Natural killer cell (primary cell): ENCODE data around the gene CREG1. TPM values are rescaled to one million over a fixed set of nuclear protein-coding genes. Genes with fewer than 3 reads are reported as not detected.
"Not testable (repeated sequence)": the region's sequence is repeated elsewhere in the genome, so short reads cannot be mapped to it uniquely, and the experiment has no call there.

Source experiments
- ATAC-seq, 3 donors: fragments of 150-1000 bp in 2 of 3; fragments of 200-7000 bp in 1 of 3; cut with Tn5 transposase; 1 replicate in 1 of 3; 2 replicates in 2 of 3; pipeline ENCODE4 v1.10.0; 2021; ENCODE audit warnings: mild to moderate bottlenecking in 2 of 3, moderate library complexity in 2 of 3
- DNase-seq, 2 donors: peaks; one replicate each; pipeline versions ENCODE4 v3.0.0 to v3.0.0-alpha.2; 2013 to 2021; ENCODE audit warnings: mixed read lengths in 1 of 2
- H3K27ac ChIP-seq: one replicate; pipeline ENCODE4 v1.5.1; 2013; ENCODE audit warnings: mild to moderate bottlenecking, low read length
- H3K27me3 ChIP-seq: one replicate; pipeline ENCODE4 v1.6.1; 2013; ENCODE audit warnings: low read length; ENCODE audit not compliant: control insufficient read depth, insufficient read depth
- H3K36me3 ChIP-seq: one replicate; pipeline ENCODE4 v1.6.1; 2013; ENCODE audit warnings: low read length; ENCODE audit not compliant: control insufficient read depth, insufficient read depth
- H3K4me1 ChIP-seq: one replicate; pipeline ENCODE4 v1.6.1; 2013; ENCODE audit warnings: low read length; ENCODE audit not compliant: control insufficient read depth, insufficient read depth
- H3K4me3 ChIP-seq: one replicate; pipeline ENCODE4 v1.5.1; 2013; ENCODE audit warnings: low read length
- H3K9me3 ChIP-seq: one replicate; pipeline ENCODE4 v1.6.1; 2013; ENCODE audit warnings: low read length; ENCODE audit not compliant: control insufficient read depth, insufficient read depth
- H3K27ac Mint-ChIP-seq, 2 donors: one replicate each; pipeline ENCODE4 v1.8.0; 2022; ENCODE audit warnings: mild to moderate bottlenecking in 2 of 2, mixed read lengths in 2 of 2, moderate library complexity in 1 of 2
- H3K27me3 Mint-ChIP-seq, 2 donors: one replicate each; pipeline ENCODE4 v1.8.0; 2022; ENCODE audit warnings: low read depth in 2 of 2, mixed read lengths in 2 of 2
- H3K36me3 Mint-ChIP-seq: one replicate; pipeline ENCODE4 v1.8.0; 2022; ENCODE audit warnings: mixed read lengths
- H3K4me1 Mint-ChIP-seq, 2 donors: one replicate each; pipeline ENCODE4 v1.8.0; 2022; ENCODE audit warnings: mixed read lengths in 2 of 2
- H3K4me3 Mint-ChIP-seq: one replicate; pipeline ENCODE4 v1.8.0; 2022; ENCODE audit warnings: mild to moderate bottlenecking, moderate library complexity, mixed read lengths
- H3K9me3 Mint-ChIP-seq, 2 donors: one replicate each; pipeline ENCODE4 v1.8.0; 2022; ENCODE audit warnings: mixed read lengths in 2 of 2
- WGBS: methylation state at CpG from one replicate; pipeline ENCODE4 v1.1.7; 2013; ENCODE audit warnings: missing lambda C conversion rate; ENCODE audit not compliant: insufficient coverage; 5-methylcytosine and 5-hydroxymethylcytosine counted together
- intact Hi-C: fragments of 100-400 bp; cut with micrococcal nuclease; formaldehyde crosslinking; loops from one replicate; pipeline ENCODE4 v1.14.2; 2022
- total RNA-seq, 4 donors: library from RNA; stranded (reverse); fragments of 120-200 nt in 1 of 4; gene quantifications; one replicate each; pipeline versions ENCODE4 v1.2.3 to v1.2.4, GENCODE V29; 2013 to 2022
- TF ChIP-seq, protein P1 (sequence below): fragments of 200-600 bp; IDR thresholded peaks from one replicate; pipeline ENCODE4 v1.8.0; 2022; ENCODE audit warnings: antibody characterized with exemption

The CREG1 gene
- total RNA-seq, 3 donors from 2014 or later (not counting 1 experiment from before 2014, with no cell fraction given) = 6.7 to 15.8 (median 8.9) TPM

DNA sequence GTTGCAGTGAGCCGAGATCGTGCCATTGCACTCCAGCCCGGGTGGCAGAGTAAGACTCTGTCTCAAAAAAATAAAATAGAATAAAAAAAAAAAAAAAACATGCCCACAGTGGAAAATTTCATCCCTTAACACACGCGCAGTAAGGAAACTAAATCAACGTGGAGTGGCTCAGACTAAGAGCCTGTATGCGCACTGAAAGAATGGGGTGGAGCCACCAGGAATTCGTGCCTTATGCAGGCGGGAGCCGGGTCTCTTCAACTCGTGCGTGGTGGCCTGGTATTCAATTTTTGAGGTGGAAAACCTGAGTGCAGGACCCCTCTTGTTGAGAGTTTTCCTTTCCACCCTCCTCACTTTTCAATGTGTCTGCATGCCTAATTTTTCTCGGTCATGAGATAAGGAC, 22.1 kb upstream of the CREG1 start:
- TF ChIP-seq, protein P1, sequence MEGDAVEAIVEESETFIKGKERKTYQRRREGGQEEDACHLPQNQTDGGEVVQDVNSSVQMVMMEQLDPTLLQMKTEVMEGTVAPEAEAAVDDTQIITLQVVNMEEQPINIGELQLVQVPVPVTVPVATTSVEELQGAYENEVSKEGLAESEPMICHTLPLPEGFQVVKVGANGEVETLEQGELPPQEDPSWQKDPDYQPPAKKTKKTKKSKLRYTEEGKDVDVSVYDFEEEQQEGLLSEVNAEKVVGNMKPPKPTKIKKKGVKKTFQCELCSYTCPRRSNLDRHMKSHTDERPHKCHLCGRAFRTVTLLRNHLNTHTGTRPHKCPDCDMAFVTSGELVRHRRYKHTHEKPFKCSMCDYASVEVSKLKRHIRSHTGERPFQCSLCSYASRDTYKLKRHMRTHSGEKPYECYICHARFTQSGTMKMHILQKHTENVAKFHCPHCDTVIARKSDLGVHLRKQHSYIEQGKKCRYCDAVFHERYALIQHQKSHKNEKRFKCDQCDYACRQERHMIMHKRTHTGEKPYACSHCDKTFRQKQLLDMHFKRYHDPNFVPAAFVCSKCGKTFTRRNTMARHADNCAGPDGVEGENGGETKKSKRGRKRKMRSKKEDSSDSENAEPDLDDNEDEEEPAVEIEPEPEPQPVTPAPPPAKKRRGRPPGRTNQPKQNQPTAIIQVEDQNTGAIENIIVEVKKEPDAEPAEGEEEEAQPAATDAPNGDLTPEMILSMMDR = no peak
- ATAC-seq (no peak), DNase-seq (no peak)
- Mint-ChIP-seq H3K4me3 (no peak overlapping the region), H3K9me3 (no peaks in the 10 kb centered on the region), H3K27me3 (peaks cover 13 to 23% of the 10 kb centered on the region in 2 donors), H3K4me1 (no peaks in the 10 kb centered on the region), H3K27ac (no peak overlapping the region), H3K36me3 (no peaks in the 10 kb centered on the region)
- intact Hi-C loops = no loop called here
- Histone ChIP-seq H3K27ac (no peak overlapping the region), H3K36me3 (no peaks in the 10 kb centered on the region), H3K9me3 (no peaks in the 10 kb centered on the region), H3K4me3 (no peak overlapping the region), H3K27me3 (no peaks in the 10 kb centered on the region), H3K4me1 (no peaks in the 10 kb centered on the region)
- 91% methylated on average over 12 of the region's 13 CpGs for WGBS

DNA sequence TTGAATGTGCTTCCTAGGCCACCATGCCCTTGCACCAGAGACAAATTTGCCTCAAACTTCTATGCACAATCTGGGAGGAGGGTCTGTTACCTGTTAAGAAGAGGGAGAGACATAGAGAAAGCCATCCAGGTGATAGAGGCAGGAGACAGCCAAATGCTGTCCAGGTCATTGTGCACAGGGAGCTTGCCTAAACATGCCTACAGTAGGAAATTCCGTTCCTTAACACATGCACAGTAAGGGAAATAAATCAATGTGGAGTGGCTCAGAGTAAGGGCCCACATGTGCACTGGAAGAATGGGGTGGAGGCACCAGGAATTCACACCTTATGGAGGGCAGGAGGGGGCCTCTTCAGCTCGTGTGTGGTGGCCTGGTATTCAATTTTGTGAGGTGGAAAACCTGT, 19.5 kb upstream of the CREG1 start:
- Mint-ChIP-seq H3K9me3 (no peaks in the 10 kb centered on the region), H3K4me3 (no peak overlapping the region), H3K27me3 (peaks cover 13 to 21% of the 10 kb centered on the region in 2 donors), H3K27ac (no peak overlapping the region), H3K4me1 (no peaks in the 10 kb centered on the region), H3K36me3 (no peaks in the 10 kb centered on the region)
- WGBS = 71% methylated on average over 2 of the region's 2 CpGs
- Histone ChIP-seq H3K36me3 (no peaks in the 10 kb centered on the region), H3K27ac (no peak overlapping the region), H3K9me3 (no peaks in the 10 kb centered on the region), H3K4me3 (no peak overlapping the region), H3K4me1 (no peaks in the 10 kb centered on the region), H3K27me3 (no peaks in the 10 kb centered on the region)
- intact Hi-C loops = no loop called here
- DNase-seq (no peak), ATAC-seq (no peak)
- TF ChIP-seq, protein P1 = no peak

- H3K27ac Mint-ChIP-seq, H3K27me3 ChIP-seq, DNase-seq, H3K9me3 ChIP-seq, H3K36me3 Mint-ChIP-seq, ATAC-seq, H3K9me3 Mint-ChIP-seq, H3K4me1 ChIP-seq, H3K4me3 ChIP-seq, H3K27ac ChIP-seq, H3K4me3 Mint-ChIP-seq, H3K36me3 ChIP-seq, H3K4me1 Mint-ChIP-seq, intact Hi-C loops, H3K27me3 Mint-ChIP-seq: not testable (repeated sequence)
- WGBS = 98% methylated on average over 6 of the region's 6 CpGs
Measured at GRCh38 chr1:167570712-167571111, 17.1 kb upstream of the CREG1 start.

DNA sequence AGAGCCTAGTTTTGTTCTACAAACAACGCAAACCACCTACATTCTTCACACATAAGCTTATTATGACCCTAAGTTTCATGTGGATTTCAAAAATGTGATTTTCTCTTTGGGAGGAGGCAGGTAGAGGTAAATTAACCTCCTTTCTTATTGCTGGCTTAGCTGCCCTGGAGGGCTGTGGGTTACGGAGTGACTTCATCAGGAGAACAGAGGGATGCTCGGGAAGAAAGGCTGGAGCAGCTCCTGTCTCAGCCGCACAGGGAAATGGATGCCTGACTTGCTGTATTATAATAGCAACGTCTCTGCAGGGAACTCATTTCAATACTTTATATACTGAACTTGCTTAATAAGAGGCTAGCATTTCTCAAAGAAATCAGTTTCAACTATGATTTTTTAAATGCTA, 14.1 kb upstream of the CREG1 start:
- Histone ChIP-seq H3K9me3 (no peaks in the 10 kb centered on the region), H3K36me3 (no peaks in the 10 kb centered on the region), H3K27ac (no peak overlapping the region), H3K4me3 (no peak overlapping the region), H3K27me3 (no peaks in the 10 kb centered on the region), H3K4me1 (no peaks in the 10 kb centered on the region)
- Mint-ChIP-seq H3K36me3 (no peaks in the 10 kb centered on the region), H3K9me3 (no peaks in the 10 kb centered on the region), H3K4me1 (no peaks in the 10 kb centered on the region), H3K27ac (no peak overlapping the region), H3K4me3 (no peak overlapping the region), H3K27me3 (peaks cover 0 to 4% of the 10 kb centered on the region in 2 donors)
- DNase-seq (no peak), ATAC-seq (no peak)
- WGBS = 86% methylated on average over 4 of the region's 5 CpGs
- TF ChIP-seq, protein P1 = no peak
- intact Hi-C loops = no loop called here
